Ovary (tissue), 3 donors: ENCODE measurements around the gene EBF3.

Source experiments
- CTCF ChIP-seq, 3 donors: fragments of 450-650 bp in 2 of 3; fragments of 200-600 bp in 1 of 3; IDR thresholded peaks; one replicate each; pipeline versions ENCODE4 v1.5.1 to v1.8.0; 2016 to 2022; ENCODE audit warnings: antibody characterized with exemption in 3 of 3, mild to moderate bottlenecking in 1 of 3
- POLR2A ChIP-seq: fragments of 450-650 bp; IDR thresholded peaks from one replicate; pipeline ENCODE4 v1.6.1; 2017; ENCODE audit warnings: antibody characterized with exemption, mild to moderate bottlenecking, moderate library complexity
- donor health status: DM: no; HTN: no; CAD: no.

DNA sequence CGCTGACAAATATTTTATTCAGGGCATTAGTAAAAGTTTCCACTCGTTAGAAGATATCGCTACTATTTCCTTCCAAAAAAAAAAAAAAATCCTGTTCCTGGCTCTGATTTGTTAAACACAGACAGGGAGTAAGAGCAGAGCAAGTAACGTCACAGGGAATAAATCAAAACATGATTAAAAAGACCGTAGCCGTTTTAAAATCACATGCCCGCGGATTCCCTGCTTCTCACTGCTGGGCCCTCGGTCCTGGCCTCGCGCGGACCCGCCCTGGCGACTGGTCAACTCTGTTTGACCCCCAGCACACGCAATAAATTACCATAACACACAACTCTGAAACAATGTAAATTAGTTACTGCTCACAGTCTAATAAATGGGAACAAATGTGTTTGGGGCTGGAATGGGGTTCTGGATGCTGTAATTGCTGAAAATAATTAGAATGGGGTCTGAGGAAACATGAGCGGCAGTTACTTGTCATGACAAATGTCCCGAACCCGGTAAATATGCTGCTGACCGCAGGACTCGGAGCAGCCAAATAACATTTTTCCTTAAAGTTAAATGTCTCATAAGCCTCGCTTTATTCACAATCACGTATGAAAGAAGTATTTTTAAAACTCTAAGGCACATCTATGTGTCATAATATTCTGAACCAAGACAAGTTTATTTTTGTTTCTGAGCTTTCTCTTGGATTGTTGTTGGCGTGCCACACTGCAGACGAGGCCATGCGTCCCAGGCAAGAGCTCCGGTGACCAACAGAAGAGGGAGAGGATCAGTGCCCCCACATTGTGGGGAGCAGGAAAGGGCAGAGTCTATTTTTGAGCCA is 17.9 kb downstream of the EBF3 start:
- no peak for TF ChIP-seq CTCF (IDR thresholded peaks at IDR 0.05)
- TF ChIP-seq POLR2A = no peak
